Trophoblast cell (in vitro differentiated cells and primary cell): ENCODE data around the gene ETV5.

ENCODE experiments used
- DNase-seq, 2 donors: peaks; one replicate each; pipeline ENCODE4 v3.0.0-alpha.2; 2016
- H2AFZ ChIP-seq: 2 replicates; pipeline ENCODE4 v1.6.1; 2013; ENCODE audit warnings: low read length, moderate library complexity, mild to moderate bottlenecking; ENCODE audit not compliant: insufficient read depth, poor library complexity
- H2AK5ac ChIP-seq: 2 replicates; pipeline ENCODE4 v1.6.1; 2013; ENCODE audit warnings: mild to moderate bottlenecking, low read length
- H2BK120ac ChIP-seq: 2 replicates; pipeline ENCODE4 v1.6.1; 2013; ENCODE audit warnings: low read length, mild to moderate bottlenecking, moderate library complexity; ENCODE audit not compliant: insufficient read depth, poor library complexity
- H2BK12ac ChIP-seq: 2 replicates; pipeline ENCODE4 v1.6.1; 2013; ENCODE audit warnings: mild to moderate bottlenecking, low read length, moderate library complexity
- H2BK5ac ChIP-seq: 2 replicates; pipeline ENCODE4 v1.6.1; 2013; ENCODE audit warnings: low read length, low read depth, moderate library complexity, mild to moderate bottlenecking; ENCODE audit not compliant: poor library complexity
- H3K14ac ChIP-seq: 2 replicates; pipeline ENCODE4 v1.6.1; 2013; ENCODE audit warnings: mild to moderate bottlenecking, low read length
- H3K18ac ChIP-seq: 2 replicates; pipeline ENCODE4 v1.6.1; 2013; ENCODE audit warnings: mild to moderate bottlenecking, low read length
- H3K23ac ChIP-seq: 2 replicates; pipeline ENCODE4 v1.6.1; 2013; ENCODE audit warnings: low read length
- H3K27ac ChIP-seq: 2 replicates; pipeline ENCODE4 v1.5.1; 2013; ENCODE audit warnings: low read depth, mild to moderate bottlenecking, inconsistent platforms, low read length, moderate library complexity
- H3K27me3 ChIP-seq: 2 replicates; pipeline ENCODE4 v1.6.1; 2013; ENCODE audit warnings: inconsistent platforms, mild to moderate bottlenecking, low read length, moderate library complexity; ENCODE audit not compliant: insufficient read depth
- H3K36me3 ChIP-seq, 2 experiments: 1 replicate in 1 of 2; 2 replicates in 1 of 2; pipeline ENCODE4 v1.6.1; 2013; ENCODE audit warnings: low read length in 2 of 2, mild to moderate bottlenecking in 2 of 2, moderate library complexity in 1 of 2; ENCODE audit not compliant: insufficient read depth in 2 of 2, control insufficient read depth in 1 of 2
- H3K4ac ChIP-seq: 2 replicates; pipeline ENCODE4 v1.6.1; 2013; ENCODE audit warnings: low read depth, mild to moderate bottlenecking, low read length, moderate library complexity
- H3K4me1 ChIP-seq, 2 experiments: 1 replicate in 1 of 2; 2 replicates in 1 of 2; pipeline ENCODE4 v1.6.1; 2013; ENCODE audit warnings: low read length in 2 of 2, mild to moderate bottlenecking in 2 of 2, moderate library complexity in 1 of 2; ENCODE audit not compliant: insufficient read depth in 2 of 2, control insufficient read depth in 1 of 2
- H3K4me2 ChIP-seq: 2 replicates; pipeline ENCODE4 v1.6.1; 2013; ENCODE audit warnings: inconsistent platforms, mild to moderate bottlenecking, low read length, moderate library complexity
- H3K4me3 ChIP-seq: 2 replicates; pipeline ENCODE4 v1.5.1; 2013; ENCODE audit warnings: mild to moderate bottlenecking, low read depth, low read length, inconsistent platforms
- H3K79me1 ChIP-seq: one replicate; pipeline ENCODE4 v1.6.1; 2013; ENCODE audit warnings: low read length
- H3K79me2 ChIP-seq: 2 replicates; pipeline ENCODE4 v1.6.1; 2013; ENCODE audit warnings: low read length, mild to moderate bottlenecking; ENCODE audit not compliant: control insufficient read depth, insufficient read depth, poor library complexity
- H3K9ac ChIP-seq: 2 replicates; pipeline ENCODE4 v1.6.1; 2013; ENCODE audit warnings: mild to moderate bottlenecking, low read length
- H3K9me3 ChIP-seq: 2 replicates; pipeline ENCODE4 v1.6.1; 2013; ENCODE audit warnings: low read depth, mild to moderate bottlenecking, control low read depth, inconsistent platforms, low read length; ENCODE audit not compliant: insufficient read depth
- H4K12ac ChIP-seq: 2 replicates; pipeline ENCODE4 v1.6.1; 2013; ENCODE audit warnings: low read depth, mild to moderate bottlenecking, low read length, moderate library complexity
- H4K8ac ChIP-seq: 2 replicates; pipeline ENCODE4 v1.6.1; 2013; ENCODE audit warnings: low read depth, mild to moderate bottlenecking, low read length, moderate library complexity
- H4K91ac ChIP-seq: one replicate; pipeline ENCODE4 v1.6.1; 2013; ENCODE audit warnings: low read depth, mild to moderate bottlenecking, low read length, moderate library complexity
- WGBS: extraction: QIAGEN DNeasy Blood & Tissue Kit; methylation state at CpG from one replicate; pipeline ENCODE4 v1.1.7; 2013; ENCODE audit warnings: missing lambda C conversion rate; ENCODE audit not compliant: insufficient read length, insufficient coverage; ENCODE audit errors: extremely low coverage; 5-methylcytosine and 5-hydroxymethylcytosine counted together

The ETV5 gene

GRCh38 chr3:186102687-186103086, 6.2 kb downstream of the ETV5 start:
- H3K4ac ChIP-seq: no peak overlapping the region
- no CpG with 5 or more reads among the region's 4 CpGs for WGBS

GRCh38 chr3:186100398-186100797, 8.5 kb downstream of the ETV5 start:
- Histone ChIP-seq H2BK120ac (no peak overlapping the region), H4K8ac (no peak overlapping the region), H2AK5ac (no peak overlapping the region), H2AFZ (no peak overlapping the region), H3K14ac (no peak overlapping the region), H3K36me3 (no peaks in the 10 kb centered on the region), H2BK12ac (no peak overlapping the region), H3K9ac (no peak overlapping the region), H3K9me3 (no peaks in the 10 kb centered on the region), H3K18ac (no peak overlapping the region), H4K12ac (no peak overlapping the region), H4K91ac (no peak overlapping the region), H3K79me1 (no peaks in the 10 kb centered on the region), H3K4ac (no peak overlapping the region), H2BK5ac (no peak overlapping the region), H3K27ac (no peak overlapping the region), H3K27me3 (no peaks in the 10 kb centered on the region), H3K4me1 (peaks cover 11 to 15% of the 10 kb centered on the region in 2 experiments), H3K23ac (no peak overlapping the region), H3K4me3 (no peak overlapping the region), H3K4me2 (no peak overlapping the region), H3K79me2 (no peaks in the 10 kb centered on the region)
- no peak for DNase-seq
- no CpG with 5 or more reads among the region's 3 CpGs for WGBS

More at GRCh38 chr3:186102687-186103086, 6.2 kb downstream of the ETV5 start:
- no peak overlapping the region for H3K4me3 ChIP-seq
- H3K23ac ChIP-seq: no peak overlapping the region
- no peak overlapping the region for H3K4me2 ChIP-seq
- no peak overlapping the region for H3K18ac ChIP-seq
- no peak overlapping the region for H4K12ac ChIP-seq
- no peak overlapping the region for H2BK120ac ChIP-seq
- no peak overlapping the region for H3K9ac ChIP-seq
- no peaks in the 10 kb centered on the region for H3K27me3 ChIP-seq
- peaks cover 7% of the 10 kb centered on the region in 2 experiments for H3K4me1 ChIP-seq
- no peak overlapping the region for H3K27ac ChIP-seq
- H3K79me2 ChIP-seq: no peaks in the 10 kb centered on the region
- no peaks in the 10 kb centered on the region for H3K36me3 ChIP-seq
- no peak overlapping the region for H4K91ac ChIP-seq
- no peak overlapping the region for H2AK5ac ChIP-seq
- H2BK12ac ChIP-seq: no peak overlapping the region
- no peak overlapping the region for H4K8ac ChIP-seq
- DNase-seq: no peak
- H3K79me1 ChIP-seq: no peaks in the 10 kb centered on the region
- H2BK5ac ChIP-seq: no peak overlapping the region
- H3K14ac ChIP-seq: no peak overlapping the region
- H2AFZ ChIP-seq: no peak overlapping the region
- H3K9me3 ChIP-seq: no peaks in the 10 kb centered on the region

- no peak overlapping the region for H2BK5ac ChIP-seq
- WGBS: no CpG with 5 or more reads among the region's 5 CpGs
- no peaks in the 10 kb centered on the region for H3K79me1 ChIP-seq
- no peak for DNase-seq
- peaks cover 11 to 14% of the 10 kb centered on the region in 2 experiments for H3K4me1 ChIP-seq
- H3K79me2 ChIP-seq: no peaks in the 10 kb centered on the region
- no peak overlapping the region for H4K12ac ChIP-seq
- no peak overlapping the region for H3K4me2 ChIP-seq
- no peak overlapping the region for H3K4ac ChIP-seq
- H3K27ac ChIP-seq: no peak overlapping the region
- no peak overlapping the region for H2AK5ac ChIP-seq
- H2BK12ac ChIP-seq: no peak overlapping the region
- H3K23ac ChIP-seq: no peak overlapping the region
- H4K91ac ChIP-seq: no peak overlapping the region
- H3K14ac ChIP-seq: no peak overlapping the region
- no peak overlapping the region for H4K8ac ChIP-seq
- H3K9me3 ChIP-seq: no peaks in the 10 kb centered on the region
- H3K27me3 ChIP-seq: no peaks in the 10 kb centered on the region
- H3K4me3 ChIP-seq: no peak overlapping the region
- H3K9ac ChIP-seq: no peak overlapping the region
- H3K36me3 ChIP-seq: no peaks in the 10 kb centered on the region
- H3K18ac ChIP-seq: no peak overlapping the region
- no peak overlapping the region for H2AFZ ChIP-seq
- H2BK120ac ChIP-seq: no peak overlapping the region
Measured at GRCh38 chr3:186099178-186099577, 9.7 kb downstream of the ETV5 start.

GRCh38 chr3:186098740-186099139, 10.1 kb downstream of the ETV5 start:
- H4K8ac ChIP-seq: no peak overlapping the region
- H3K4me3 ChIP-seq: no peak overlapping the region
- no peak overlapping the region for H3K27ac ChIP-seq
- no peak for DNase-seq
- H3K14ac ChIP-seq: no peak overlapping the region
- H2BK120ac ChIP-seq: no peak overlapping the region
- no peak overlapping the region for H2AK5ac ChIP-seq
- no peak overlapping the region for H4K12ac ChIP-seq
- no peak overlapping the region for H3K4me2 ChIP-seq
- H3K4ac ChIP-seq: no peak overlapping the region
- no peak overlapping the region for H2AFZ ChIP-seq
- H2BK5ac ChIP-seq: no peak overlapping the region
- H3K9me3 ChIP-seq: no peaks in the 10 kb centered on the region
- H3K79me1 ChIP-seq: no peaks in the 10 kb centered on the region
- no peaks in the 10 kb centered on the region for H3K36me3 ChIP-seq
- no peak overlapping the region for H2BK12ac ChIP-seq
- H3K9ac ChIP-seq: no peak overlapping the region
- WGBS: no CpG with 5 or more reads among the region's 3 CpGs
- peaks cover 11 to 13% of the 10 kb centered on the region in 2 experiments for H3K4me1 ChIP-seq
- H4K91ac ChIP-seq: no peak overlapping the region
- H3K18ac ChIP-seq: no peak overlapping the region
- no peaks in the 10 kb centered on the region for H3K27me3 ChIP-seq
- no peaks in the 10 kb centered on the region for H3K79me2 ChIP-seq
- H3K23ac ChIP-seq: no peak overlapping the region
